Hematopoietic multipotent progenitor cell (in vitro differentiated cells): ENCODE measurements around the gene NEDD1. TPM values are rescaled to one million over a fixed set of nuclear protein-coding genes. Genes with fewer than 3 reads are reported as not detected.

Experiments used
- DNase-seq, 3 donors: peaks; one replicate each; pipeline ENCODE4 v3.0.0-alpha.2; 2011 to 2015; ENCODE audit warnings: low read depth in 2 of 3, low spot score in 2 of 3
- total RNA-seq: library from RNA; depleted of rRNA; stranded (reverse); fragments of >200 nt; gene quantifications from one replicate; pipeline ENCODE4 v1.2.3, GENCODE V29; 2012

Gene NEDD1
- total RNA-seq, 1 donor: 14.8 TPM

- DNase-seq: no peak
Observed at GRCh38 chr12:96901175-96901574, 5.9 kb upstream of the NEDD1 start.

DNA sequence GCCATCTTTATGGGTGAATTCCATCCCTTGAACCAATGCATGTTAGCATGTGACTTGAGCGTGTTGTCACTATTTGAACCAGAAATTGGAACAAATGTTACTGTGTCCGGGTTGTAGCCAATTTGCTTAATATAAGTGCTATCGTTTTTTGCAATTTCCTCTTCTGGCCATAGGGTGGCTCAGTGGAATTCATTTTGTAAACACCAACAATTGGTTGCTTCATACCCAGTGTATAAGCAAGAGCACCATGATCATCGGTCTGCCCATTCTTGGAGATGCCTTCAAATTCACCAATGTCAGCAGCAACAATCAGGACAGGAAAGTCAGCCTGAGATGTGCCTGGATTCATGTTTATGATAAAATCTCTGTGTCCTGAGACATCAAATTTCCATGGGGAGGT is 5.0 kb upstream of the NEDD1 start:
- no peak for DNase-seq

- DNase-seq: peak in 1 of 3 donors; percentile 3
Observed at GRCh38 chr12:96906498-96906848, 584 bp upstream of the NEDD1 start.

DNA sequence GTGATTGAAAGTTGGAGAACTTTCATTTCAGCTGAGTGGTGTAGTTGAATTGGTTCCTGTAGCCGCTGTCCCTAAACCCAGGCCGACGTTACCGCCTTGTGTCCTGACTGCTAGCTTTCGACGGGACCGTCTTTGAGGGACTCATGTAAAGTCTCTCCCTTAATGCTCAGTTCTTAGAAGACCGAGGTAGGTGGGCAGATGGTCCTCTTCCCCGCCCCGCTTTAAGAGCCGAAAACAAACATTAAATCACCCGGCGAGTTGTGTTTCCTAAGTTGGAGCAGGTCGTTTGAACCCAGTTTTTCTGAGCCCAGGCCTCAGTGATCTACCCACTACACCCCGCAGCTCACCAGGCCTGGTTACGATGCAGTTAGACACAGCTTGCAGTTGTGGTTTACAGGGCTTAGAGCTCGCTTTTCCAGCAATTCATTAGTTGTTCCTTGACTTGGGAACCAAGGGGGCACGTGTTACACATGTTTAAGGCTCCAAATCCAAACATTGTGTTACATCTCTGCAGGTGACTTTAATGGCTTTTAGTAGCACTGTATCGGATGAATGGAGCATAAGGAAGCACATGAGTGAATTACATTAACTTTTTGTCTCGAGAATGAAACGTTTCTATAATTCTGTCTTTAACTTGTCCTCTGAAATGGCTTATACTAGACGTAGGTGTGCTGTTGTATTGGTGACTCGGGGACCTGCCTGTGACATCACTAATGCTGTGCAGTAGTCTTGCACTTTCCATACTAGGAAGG is 790 bp downstream of the NEDD1 start:
- no peak for DNase-seq

- no peak for DNase-seq
Observed at GRCh38 chr12:96908423-96908675, 1.3 kb downstream of the NEDD1 start.

- no peak for DNase-seq
Observed at GRCh38 chr12:96912261-96912660, 5.2 kb downstream of the NEDD1 start.

- no peak for DNase-seq
Observed at GRCh38 chr12:96912943-96913342, 5.9 kb downstream of the NEDD1 start.

DNA sequence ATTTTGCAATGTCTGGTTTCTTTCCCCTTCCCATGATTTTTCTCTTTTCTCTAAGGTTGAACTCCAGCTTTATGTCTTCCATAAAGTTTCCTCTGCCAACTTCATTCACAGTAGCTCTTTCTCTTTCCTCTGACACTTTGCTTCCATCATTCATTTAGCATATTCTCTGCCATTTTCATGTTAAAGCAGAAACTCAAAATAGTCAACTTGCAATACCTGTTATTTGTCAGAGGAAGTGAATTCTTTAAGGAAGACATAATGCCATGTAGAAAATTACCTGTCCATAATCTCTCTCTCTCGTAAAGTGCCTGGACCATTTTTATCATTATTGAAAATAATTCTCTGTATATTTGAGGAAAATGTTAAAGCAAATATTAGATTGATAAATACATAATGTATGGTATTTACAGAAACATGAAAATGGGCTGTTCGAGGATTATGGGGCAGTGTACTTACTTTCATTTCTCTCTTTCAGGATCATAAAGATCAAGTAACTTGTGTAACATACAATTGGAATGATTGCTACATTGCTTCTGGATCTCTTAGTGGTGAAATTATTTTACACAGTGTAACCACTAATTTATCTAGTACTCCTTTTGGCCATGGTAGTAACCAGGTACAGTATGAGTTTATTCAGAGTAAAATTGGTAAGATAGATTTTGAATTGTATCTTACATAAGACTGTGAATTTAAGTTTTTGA is 12.6 kb downstream of the NEDD1 start:
- no peak for DNase-seq

GRCh38 chr12:96948782-96949181 is 41.7 kb downstream of the NEDD1 start:
- no peak for DNase-seq

DNA sequence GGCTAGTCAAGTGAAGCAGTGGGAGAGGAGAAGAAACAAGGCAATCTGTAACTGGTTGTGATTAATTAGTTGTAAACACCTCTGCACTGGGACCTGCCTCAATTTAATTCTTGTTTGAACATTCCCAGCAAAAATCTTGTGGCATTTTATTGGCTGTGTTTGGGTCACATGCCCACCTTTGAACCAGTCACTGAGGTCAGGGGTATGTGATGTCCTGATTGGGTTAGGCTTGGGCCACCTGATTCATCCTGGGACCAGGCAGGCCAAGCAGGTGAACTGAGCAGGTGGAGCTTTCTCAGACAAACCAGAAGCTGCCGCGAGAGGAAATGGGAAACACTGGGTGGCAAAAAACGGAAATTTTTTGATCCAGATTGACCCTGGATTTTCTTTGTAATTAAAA is 72.5 kb downstream of the NEDD1 start:
- no peak for DNase-seq

- no peak for DNase-seq
Observed at GRCh38 chr12:96980991-96981414, 73.9 kb downstream of the NEDD1 start.

DNA sequence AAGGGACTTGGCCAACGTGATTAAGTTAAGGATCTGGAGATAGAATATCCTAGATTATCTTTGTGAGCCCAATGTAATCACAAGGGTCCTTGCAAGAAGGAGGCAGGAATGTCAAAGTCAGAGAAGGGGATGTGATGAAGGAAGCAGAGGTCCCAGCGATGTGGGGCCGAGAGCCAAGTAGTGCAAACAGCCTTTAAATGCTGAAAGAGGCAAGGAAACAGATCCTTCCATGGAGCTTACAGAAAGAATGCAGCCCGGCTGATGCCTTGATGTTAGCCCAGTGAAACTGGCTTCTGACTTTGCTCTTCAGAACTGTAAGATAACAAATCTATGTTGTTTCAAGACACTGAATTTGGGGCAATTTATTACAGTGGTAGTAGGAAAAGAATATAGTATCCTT is 74.9 kb downstream of the NEDD1 start:
- DNase-seq: no peak

- no peak for DNase-seq
Observed at GRCh38 chr12:96982671-96983070, 75.6 kb downstream of the NEDD1 start.

GRCh38 chr12:96985515-96986362 is 78.7 kb downstream of the NEDD1 start:
- DNase-seq: peak in 2 of 3 donors; percentile 37 to 43

- peak in 2 of 3 donors; percentile 36 to 63 for DNase-seq
Observed at GRCh38 chr12:96986883-96987523, 79.9 kb downstream of the NEDD1 start.

DNA sequence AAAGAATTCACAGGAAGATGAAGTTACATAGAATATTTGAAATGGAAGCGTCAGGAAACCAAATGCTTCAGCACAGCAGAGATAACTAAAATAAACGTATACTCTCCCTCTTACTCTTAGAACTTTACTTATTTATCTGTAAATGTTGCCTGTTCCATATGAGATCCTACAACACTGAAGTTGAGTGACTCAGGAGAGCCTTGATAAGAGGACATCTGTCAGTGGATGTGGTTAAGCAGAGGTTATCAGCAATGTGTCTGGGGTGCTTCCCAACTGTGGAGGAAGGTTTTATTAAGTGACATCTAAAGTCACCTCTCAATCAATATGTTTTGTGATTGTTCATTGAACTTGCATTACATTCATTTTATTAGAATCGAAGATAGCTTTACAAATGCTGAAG is 81.9 kb downstream of the NEDD1 start:
- no peak for DNase-seq

DNA sequence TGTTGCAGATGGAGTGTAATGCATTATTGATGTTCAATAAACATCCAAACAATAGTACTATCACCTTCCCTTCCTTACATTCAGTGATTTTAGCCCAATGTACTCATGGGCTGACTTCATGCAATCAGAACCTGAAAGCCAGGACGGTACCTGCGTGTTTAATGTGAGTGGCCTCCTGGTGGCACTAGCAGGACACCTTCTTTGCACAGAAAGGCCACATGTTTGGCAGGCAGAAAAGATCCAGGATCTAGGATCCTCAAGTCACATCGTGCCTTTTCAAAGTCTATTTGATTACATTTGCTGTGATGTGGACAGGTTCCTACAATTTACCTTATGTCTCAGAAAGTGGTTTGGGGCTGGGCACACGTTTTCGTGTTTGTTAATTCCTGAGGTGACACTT is 82.9 kb downstream of the NEDD1 start:
- DNase-seq: peak in 1 of 3 donors; percentile 56

DNA sequence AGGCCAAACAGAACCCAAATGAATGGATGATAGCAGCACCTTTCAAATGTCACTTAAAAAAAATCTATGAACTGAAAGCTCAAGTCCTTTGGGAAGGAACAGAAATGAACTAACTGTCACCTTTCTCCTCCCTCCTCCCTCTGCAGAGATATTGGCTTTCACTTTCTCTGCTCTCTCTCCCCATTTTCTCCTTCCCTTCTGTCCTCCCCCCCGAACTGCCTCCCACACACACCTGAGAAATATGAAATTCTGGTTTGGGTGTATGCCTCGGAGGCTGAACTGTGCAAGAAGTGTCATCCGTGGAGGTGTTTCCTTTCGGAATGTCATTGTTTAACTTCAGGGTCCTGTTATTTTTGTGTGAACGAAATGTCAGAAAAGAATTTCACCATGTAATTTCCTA is 87.8 kb downstream of the NEDD1 start:
- no peak for DNase-seq

DNA sequence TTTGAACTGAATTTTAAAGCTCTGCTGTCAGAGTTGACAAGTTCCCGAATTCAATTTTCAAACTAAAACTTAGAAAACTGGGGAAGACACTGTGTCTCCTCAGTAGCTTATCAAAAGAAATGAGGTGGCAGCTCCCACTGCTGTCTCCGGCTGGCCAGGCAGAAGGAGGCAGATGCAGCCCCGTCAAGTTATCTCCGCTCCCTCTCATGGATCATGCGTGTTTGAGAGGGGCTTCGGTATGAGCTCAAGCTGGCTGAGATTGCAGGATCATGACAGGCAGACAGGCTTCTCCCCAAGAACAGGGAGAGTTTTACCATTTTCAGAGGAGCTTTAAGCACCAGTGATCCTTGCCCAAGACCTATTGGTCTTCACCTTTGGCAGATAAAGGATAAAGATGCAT is 88.8 kb downstream of the NEDD1 start:
- DNase-seq: no peak

DNA sequence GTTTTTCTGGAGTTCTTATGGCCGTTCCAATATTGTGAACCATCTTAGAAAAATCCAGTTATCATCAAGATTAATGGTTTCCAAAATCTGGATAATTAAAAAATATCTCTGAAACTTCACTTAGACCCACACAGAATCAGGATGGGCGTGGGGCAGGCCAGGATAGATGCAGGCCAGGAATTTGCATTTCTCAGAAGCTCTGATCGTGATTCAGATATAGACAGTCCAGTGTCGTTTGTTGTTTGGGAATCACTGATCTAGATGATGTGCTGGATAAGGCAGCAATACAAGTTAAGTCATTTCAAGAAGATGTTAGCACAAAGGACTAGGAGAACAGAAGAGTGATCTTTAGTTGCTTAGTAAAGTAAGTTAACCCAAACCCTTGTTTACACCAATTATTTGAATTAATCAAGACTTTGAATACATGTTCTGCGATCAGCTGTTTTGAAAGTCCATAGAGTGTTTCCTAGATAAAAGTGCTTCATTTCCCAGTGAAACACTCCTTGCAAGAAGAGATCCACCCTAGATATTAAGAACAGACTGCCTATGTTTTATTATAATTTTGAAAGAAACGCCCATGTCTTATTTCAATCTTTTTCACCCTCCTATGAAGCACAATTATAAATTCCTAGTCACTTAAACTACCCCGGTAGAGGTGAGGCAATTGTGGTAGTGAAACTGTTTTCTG is 90.9 kb downstream of the NEDD1 start:
- no peak for DNase-seq

DNA sequence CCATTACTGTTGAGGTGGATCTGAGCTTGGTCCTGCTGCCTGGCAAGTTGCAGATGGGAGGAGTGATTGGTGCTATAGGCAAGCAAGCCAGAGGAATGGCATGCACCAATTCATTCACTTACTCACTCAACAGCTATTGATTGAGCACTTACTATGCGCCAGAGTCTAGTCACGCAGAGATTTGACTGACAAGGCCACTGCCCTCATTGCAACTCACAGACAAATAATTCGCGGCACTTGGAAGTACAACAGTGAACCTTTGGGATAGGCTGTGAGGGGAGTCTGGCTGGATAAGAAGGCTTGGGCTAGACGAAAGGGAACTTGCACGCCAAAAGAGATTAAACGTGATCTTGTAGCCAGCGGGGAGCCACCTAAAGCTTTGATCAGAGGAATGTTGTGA is 96.2 kb downstream of the NEDD1 start:
- no peak for DNase-seq
